HG02970 (cell line): ENCODE data around the gene MS4A4E.
"Not testable (repeated sequence)": the region's sequence is repeated elsewhere in the genome, so short reads cannot be mapped to it uniquely, and the experiment has no call there.

ENCODE experiments used
- ATAC-seq: cut with Tn5 transposase; IDR thresholded peaks from one replicate; pipeline ENCODE4 v1.9.1; 2021; ENCODE audit warnings: mild to moderate bottlenecking, moderate library complexity, moderate number of reproducible peaks; ENCODE audit not compliant: unreplicated experiment, low FRiP score

The MS4A4E gene

DNA sequence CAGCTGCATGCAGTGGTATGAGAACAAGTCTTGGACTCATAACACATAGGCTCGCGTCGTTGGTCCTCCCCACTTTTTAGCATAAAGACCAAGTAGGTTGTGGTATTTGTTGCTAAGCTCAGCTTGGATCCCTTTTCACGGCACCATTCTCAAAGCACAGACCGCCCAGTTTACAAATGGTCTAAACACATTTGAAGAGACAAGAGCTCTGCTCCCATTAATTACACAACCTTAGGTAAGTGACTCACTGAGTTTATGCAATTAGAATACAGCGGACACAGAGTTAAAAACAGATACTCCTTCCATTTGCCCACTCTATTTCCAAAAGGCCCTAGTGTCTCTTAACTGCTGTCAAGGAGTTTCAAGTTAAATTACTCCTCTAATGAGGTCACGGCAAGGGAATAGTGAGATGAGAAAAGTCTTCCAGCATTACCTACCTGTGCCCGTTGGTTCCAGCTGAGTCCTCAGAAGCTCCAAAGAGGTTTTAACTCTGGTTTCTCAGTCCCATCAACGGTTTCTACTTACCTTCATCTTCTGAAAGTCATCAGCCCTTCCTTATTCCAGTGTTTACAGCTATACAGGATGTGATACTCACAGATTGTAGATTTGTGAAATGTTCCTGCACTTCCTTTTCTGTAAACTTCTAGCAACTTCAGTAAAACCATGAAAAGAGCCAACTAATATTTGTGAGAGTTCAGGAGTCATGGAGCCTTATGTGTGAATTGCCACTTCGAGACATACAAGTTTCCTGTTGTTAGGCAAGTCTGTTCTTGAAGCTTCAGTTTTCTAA lies 60.2 kb downstream of the MS4A4E start, which contains the start of gene MS4A6A:
MS4A6A (minus strand) TSS at position 543 of the 790 bp plus-strand sequence. CDS start 1,356 bp downstream, outside the sequence.
- no peak for ATAC-seq

DNA sequence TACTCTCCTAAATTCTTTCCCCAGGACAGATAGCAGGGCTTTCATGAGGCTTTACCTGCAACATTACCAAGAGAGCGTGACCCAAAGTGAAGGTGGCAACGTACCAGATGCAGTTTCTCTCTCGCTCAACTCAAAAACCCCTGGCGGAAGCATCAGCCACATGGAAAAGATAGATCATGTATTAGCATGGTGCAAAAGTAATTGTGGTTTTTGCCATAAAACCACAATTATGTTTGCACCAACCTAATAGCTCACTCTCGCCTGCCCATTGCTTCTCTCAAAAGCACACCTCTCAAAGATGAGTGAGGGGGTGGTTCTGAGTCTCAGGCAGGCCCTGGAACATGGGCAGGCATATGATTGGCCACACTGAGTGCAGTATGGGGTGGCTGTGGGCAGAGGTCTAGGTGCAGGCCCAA lies 67.1 kb downstream of the MS4A4E start:
- no peak for ATAC-seq

DNA sequence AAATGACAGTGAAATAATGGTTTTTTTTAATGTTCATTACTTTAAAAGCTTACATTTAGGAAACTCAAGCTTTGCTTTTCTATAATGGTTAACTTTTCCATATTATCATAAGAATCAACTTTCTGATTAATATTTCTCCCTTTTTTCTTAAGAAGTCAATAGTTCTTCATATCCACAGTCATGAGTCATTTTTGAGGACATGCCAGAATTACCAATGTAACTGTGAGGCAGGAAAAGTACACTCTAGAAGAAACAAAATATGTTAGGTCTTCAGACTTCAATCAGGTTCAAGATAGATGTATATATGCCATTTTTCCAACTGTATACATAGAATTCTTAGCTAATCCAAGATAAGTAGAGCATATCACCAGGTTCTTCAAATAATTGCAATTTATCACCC lies 70.9 kb downstream of the MS4A4E start:
- no peak for ATAC-seq

DNA sequence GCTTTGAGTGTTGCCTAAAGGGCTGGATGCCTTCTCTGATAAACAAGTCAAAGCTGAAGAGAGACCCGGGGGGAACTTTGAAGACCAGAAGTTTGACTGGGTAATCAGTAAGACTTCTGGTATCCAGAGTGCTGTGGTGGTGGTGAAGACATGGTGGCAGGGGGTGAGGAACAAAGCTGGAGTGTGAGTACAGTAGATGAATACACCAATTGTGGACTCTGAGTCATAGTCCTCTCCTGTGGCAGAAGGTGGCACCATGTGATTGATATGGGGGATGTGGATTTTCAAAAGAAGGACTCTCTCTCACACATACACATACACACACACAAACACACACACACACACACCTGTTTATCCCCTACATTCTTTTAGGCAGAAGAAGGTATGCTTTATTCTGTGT lies 72.4 kb downstream of the MS4A4E start:
- ATAC-seq = no peak

DNA sequence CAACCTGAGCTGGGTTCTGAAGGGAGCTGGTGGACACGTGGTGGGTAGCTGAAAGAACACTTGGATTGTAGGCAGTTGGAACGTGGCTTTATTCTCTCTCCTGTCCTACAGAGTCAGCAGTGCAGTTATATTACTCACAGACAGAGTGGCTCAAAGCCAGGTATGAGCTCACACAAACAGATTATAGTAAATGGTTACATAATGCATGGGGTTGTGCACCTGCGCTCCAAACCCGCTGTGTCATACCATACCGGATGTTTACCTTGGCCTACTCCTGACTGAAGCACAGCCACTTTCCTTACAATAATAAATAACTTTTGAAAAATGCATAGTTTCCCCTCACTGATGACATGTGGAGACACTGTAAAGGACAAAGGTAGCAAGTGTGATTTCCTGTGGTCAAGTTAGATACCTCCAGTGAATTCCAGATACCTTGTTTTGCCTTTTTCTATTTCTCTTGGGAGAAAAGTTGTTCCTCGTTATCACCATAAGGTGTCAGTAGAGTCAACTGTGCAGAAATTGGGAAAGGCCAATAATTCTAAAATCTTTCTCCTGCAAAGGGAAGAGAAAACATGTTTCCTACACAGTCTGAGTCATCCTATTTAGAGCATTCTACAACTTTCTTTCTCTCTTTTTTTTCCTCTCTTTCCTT lies 73.5 kb downstream of the MS4A4E start:
- no peak for ATAC-seq

DNA sequence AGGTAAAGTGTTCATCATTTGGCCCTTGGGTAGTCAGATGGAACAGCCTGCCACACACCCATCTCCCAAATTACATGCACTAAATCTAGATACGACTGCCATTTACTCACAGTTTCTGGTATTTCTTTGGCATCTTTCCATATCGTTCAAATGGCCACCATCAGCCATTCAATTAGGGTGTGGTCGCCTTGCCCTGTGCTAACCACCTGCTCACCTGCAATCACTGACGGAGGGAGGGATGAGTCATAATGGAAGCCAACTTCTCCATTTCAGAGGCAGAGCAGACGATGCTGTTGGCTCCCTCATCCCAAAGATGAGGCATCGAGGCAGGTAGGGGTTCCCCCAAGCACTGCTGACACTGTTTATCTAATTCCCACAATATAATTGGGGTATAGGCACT lies 74.6 kb downstream of the MS4A4E start:
- ATAC-seq = no peak

DNA sequence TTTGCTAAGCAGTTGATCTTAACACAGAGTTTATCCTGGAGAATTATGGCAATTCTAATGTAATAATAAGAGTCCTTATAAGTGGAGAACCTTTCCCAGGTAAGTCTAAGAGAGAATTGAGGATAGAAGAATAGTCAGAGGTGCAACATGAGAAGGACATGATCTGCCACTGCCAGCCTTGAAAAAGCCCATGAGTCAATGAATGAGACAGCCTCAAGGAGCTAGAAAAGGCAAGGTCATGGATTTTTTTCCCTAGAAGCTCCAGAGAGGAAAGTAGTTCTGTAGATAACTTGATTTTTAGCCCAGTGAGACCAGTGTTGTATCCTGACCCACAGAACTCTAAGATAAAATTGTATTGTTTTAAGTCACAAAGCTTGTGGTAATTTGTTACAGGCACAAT lies 77.0 kb downstream of the MS4A4E start:
- no peak for ATAC-seq

DNA sequence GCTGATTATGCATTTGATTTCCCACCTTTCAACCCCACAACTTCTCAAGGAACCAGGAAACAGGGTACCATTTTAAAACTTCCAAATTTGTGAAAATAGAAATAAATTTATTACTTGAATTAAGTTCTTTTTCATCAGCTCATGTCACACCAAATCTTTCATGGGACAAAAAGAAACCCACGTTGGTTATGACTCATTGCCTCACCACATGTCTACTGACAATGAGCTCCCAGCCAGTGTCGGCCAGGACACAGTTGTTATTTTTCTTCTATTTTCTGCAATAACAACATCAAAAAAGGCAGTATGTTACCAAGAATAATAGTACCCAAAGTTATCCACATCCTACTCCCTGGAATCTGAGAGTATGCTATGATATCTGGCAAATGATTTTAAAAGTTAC lies 77.4 kb downstream of the MS4A4E start:
- no peak for ATAC-seq

DNA sequence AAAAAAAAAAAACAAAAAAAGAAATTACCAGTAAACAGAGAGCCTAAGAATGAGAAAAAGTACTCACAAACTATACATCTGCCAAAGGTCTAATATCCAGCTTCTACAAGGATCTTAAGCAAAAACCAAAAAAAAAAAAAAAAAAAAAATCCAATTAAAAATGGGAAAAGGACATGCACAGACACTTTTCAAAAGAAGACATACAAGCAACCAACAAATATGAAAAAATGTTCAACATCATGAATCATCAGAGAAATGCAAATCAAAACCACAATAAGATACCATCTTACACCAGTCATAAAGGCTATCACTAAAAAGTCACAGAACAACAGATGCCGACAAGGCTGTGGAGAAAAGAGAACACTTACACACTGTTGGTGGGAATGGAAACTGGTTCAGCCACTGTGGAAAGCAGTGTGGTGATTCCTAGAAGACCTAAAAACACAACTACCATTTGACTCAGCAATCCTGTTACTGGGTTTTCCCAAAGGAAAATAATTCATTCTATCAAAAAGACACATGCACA lies 78.3 kb downstream of the MS4A4E start:
- no peak for ATAC-seq

DNA sequence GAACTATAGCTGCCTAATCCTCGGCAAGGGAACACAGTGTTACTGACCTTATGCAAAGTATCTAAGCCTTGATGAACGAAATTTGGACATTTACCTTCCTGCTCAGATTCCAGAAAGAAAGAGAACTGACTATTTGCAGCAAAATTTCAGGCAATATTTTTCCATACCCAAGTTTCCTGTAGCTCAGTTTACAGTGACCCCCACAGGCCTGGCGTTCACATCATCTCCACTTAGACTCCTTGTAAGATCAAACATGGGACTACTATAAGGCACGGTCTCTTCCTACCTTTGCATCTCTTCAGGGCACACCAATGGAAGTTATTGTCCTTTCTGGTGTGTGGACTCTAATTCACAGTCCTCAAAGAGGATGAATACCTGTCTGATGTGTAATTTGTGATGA lies 81.2 kb downstream of the MS4A4E start:
- no peak for ATAC-seq

DNA sequence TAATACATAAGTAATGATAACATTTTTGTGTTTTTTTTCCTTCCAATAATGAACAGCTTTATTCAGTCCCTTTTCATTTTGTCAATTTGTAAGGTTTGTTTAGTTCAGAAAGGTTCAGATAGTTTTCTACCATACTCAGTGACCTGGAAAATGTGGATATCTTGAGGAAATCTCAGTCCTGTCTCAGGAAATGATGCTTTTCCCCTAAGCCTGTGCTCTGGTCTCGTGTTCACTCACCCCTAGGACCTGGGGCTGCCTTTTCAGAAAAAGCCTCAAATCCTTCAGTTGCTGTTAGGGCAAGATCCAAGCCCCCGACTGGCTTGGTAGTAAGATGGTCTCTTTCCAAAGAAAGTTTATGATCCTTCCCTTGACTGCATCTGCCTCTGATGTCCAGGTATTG lies 81.8 kb downstream of the MS4A4E start:
- ATAC-seq = no peak

DNA sequence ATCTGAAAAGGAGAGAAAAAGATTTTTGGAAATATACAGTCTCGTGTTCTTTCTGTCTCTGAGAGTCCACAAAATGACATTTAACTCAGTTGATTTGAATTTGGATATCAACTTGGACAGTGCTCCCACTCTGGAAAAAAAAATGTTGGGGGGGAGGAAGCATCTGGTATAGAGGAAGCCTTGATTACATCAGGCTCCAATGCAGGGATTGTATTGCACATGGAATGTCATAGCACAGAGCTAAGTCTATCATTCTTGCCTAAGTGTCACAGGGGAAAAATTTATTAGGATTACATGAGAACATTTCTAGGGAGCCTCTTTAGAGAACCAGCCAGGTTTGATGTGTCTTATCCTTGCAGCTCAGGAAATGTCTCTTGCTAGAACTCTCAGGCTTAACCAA lies 83.1 kb downstream of the MS4A4E start:
- no peak for ATAC-seq

DNA sequence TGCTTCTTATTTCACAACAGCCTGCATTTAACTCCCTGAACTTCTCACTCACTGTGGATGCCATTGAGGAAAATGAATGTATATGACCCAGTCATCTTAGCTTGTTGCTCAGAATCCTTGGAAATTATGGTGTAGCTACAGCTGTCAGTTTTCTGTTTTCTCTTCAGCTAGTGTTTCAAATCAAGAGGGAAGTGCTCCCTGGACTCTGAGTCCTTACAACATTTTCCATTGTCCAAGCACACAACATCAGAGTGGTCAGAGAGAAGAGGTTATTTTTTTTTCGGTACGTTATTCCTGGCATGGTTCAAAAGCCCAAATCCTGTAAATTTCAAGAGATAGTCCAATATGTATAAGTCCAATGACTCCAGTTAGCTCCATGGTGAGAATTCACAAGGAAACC lies 83.7 kb downstream of the MS4A4E start:
- no peak for ATAC-seq

DNA sequence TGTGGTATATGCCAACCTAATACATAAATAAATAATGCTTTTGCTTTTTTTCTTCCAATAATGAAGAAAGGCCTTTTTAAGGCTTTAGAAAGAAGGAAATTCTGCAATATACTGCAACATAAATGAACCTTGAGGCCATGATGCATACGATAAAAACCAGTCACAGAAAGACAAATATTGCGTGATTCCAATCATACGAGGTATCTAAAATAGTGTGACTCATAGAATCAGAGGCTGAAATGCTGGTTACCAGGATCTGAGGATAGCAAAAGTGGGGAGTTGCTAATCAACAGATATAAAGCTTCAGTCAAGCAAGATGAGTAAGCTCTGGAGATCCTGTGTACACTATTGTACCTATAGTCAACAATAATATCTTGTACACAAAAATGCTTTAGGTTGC lies 84.3 kb downstream of the MS4A4E start:
- ATAC-seq = no peak

DNA sequence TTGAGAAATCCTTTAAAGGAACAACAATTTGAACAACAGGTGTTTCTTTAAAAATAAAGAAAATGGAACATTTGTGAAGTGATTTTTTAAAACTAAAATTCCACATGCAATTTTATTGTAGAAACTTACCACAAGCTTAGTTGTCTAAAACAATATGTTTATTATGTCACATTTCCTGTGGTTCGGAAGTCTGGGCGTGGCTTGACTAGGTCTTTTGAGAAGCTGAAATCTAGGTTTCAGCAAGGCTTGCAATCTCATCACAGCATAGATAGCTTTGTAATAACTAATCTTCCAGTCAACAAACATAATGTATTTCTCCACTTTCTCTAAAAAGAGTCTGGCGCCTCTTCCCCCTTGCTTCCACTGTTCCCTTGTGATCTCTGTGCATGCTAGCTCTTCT lies 87.0 kb downstream of the MS4A4E start:
- ATAC-seq = no peak

DNA sequence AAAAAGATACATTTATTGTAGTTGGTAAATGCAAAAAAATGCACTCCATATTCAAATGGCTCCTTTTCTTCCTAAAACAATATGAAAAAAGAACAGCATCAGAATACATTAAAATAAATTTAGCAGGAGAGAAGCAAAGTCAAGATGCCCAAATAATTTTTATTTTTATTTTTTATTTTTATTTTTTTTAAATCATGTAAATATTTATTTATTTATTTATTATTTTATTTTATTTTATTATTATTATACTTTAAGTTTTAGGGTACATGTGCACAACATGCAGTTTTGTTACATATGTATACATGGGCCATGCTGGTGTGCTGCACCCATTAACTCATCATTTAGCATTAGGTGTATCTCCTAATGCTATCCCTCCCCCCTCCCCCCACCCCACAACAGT lies 90.2 kb downstream of the MS4A4E start:
- ATAC-seq = not testable (repeated sequence)

DNA sequence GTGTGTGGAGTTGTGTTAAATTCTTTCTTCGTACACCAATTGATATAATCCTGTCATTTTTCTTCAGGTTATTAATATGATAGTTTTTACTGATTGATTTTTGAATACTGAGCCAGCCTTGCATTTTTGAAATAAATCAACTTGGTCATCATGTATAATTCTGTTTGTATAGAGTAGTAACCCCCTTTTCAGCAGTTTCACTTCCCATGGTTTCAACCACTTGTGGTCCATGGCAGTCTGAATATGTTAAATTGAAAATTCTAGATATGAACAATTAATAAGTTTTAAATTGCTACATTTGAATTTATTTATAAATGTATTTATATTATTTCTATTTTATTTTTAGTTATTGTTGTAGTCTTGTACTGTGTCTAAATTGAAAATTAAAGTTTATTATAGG lies 92.7 kb downstream of the MS4A4E start:
- ATAC-seq = no peak
